ENCODE results near the gene ASTL.

ASTL gene

GRCh38 chr2:96158554-96158940 is 20.2 kb upstream of the ASTL start:
- DNase-seq, result no peak

GRCh38 chr2:96157649-96158553 is 19.6 kb upstream of the ASTL start:
- peak; percentile 93 to 95 for DNase-seq

- no peak for DNase-seq
Measured at GRCh38 chr2:96156926-96157648, 18.8 kb upstream of the ASTL start.

GRCh38 chr2:96156011-96156820 is 17.9 kb upstream of the ASTL start:
- no peak for DNase-seq

- no peak for DNase-seq
Measured at GRCh38 chr2:96154506-96155380, 16.4 kb upstream of the ASTL start.

- DNase-seq, result no peak
Measured at GRCh38 chr2:96153991-96154431, 15.7 kb upstream of the ASTL start.

GRCh38 chr2:96153291-96153713 is 15.0 kb upstream of the ASTL start:
- DNase-seq, result no peak

- DNase-seq, result no peak
Measured at GRCh38 chr2:96152304-96153161, 14.2 kb upstream of the ASTL start.

GRCh38 chr2:96151595-96152303 is 13.4 kb upstream of the ASTL start:
- DNase-seq, result no peak

- DNase-seq, result no peak
Measured at GRCh38 chr2:96150791-96151594, 12.7 kb upstream of the ASTL start.

- no peak for DNase-seq
Measured at GRCh38 chr2:96150007-96150640, 11.8 kb upstream of the ASTL start.

GRCh38 chr2:96148410-96149217 is 10.3 kb upstream of the ASTL start:
- peak; percentile 92 to 93 for DNase-seq

- no peak for DNase-seq
Measured at GRCh38 chr2:96147593-96148201, 9.4 kb upstream of the ASTL start.

- no peak for DNase-seq
Measured at GRCh38 chr2:96146881-96147592, 8.7 kb upstream of the ASTL start.

GRCh38 chr2:96146153-96146880 is 8.0 kb upstream of the ASTL start:
- DNase-seq, result peak; percentile 80 to 82

- no peak for DNase-seq
Measured at GRCh38 chr2:96145848-96146152, 7.5 kb upstream of the ASTL start.
